Stimulated activated CD8-positive, alpha-beta memory T cell treated with anti-CD3 and anti-CD28 coated beads, Interleukin-4, amount 100 ng/mL, for 24 hours (primary cell): Measurements from ENCODE around the gene ARHGEF39.

Source experiments
- DNase-seq: peaks from one replicate; pipeline ENCODE4 v3.0.0-alpha.2; 2020; ENCODE audit warnings: low read depth

Gene ARHGEF39

GRCh38 chr9:35691334-35691650 lies 26.3 kb upstream of the ARHGEF39 start:
- DNase-seq = no peak

GRCh38 chr9:35690614-35691333 lies 25.8 kb upstream of the ARHGEF39 start:
- peak; percentile 14 for DNase-seq

GRCh38 chr9:35690294-35690613 lies 25.3 kb upstream of the ARHGEF39 start:
- no peak for DNase-seq

GRCh38 chr9:35689542-35690293 lies 24.7 kb upstream of the ARHGEF39 start, which contains the start of gene TPM2:
TPM2 (minus strand) TSS chr9:35689925; CDS start chr9:35689817, 108 bp downstream.
- DNase-seq = no peak

- DNase-seq = no peak
These were observed 23.9 kb upstream of the ARHGEF39 start for GRCh38 chr9:35688558-35689541.

GRCh38 chr9:35687972-35688557 lies 23.1 kb upstream of the ARHGEF39 start:
- DNase-seq = no peak

GRCh38 chr9:35687306-35687705 lies 22.3 kb upstream of the ARHGEF39 start:
- DNase-seq = no peak

GRCh38 chr9:35686222-35687203 lies 21.5 kb upstream of the ARHGEF39 start:
- DNase-seq = no peak

- no peak for DNase-seq
These were observed 20.5 kb upstream of the ARHGEF39 start for GRCh38 chr9:35685506-35685905.

- no peak for DNase-seq
These were observed 19.9 kb upstream of the ARHGEF39 start for GRCh38 chr9:35684921-35685320.

- no peak for DNase-seq
These were observed 18.3 kb upstream of the ARHGEF39 start for GRCh38 chr9:35683323-35683722.

- DNase-seq = no peak
These were observed 17.7 kb upstream of the ARHGEF39 start for GRCh38 chr9:35682520-35683315.

- no peak for DNase-seq
These were observed 17.1 kb upstream of the ARHGEF39 start for GRCh38 chr9:35682051-35682450.

GRCh38 chr9:35681341-35682002 lies 16.5 kb upstream of the ARHGEF39 start:
- DNase-seq = no peak

GRCh38 chr9:35680331-35681105 lies 15.5 kb upstream of the ARHGEF39 start:
- DNase-seq = no peak

GRCh38 chr9:35679766-35680330 lies 14.9 kb upstream of the ARHGEF39 start:
- DNase-seq = no peak

GRCh38 chr9:35679091-35679490 lies 14.1 kb upstream of the ARHGEF39 start:
- no peak for DNase-seq

- DNase-seq = no peak
These were observed 10.9 kb upstream of the ARHGEF39 start for GRCh38 chr9:35675732-35676392.
